HL-60 (cell line): Measurements from ENCODE around the gene GNLY.

Source experiments
- CTCF ChIP-seq: IDR thresholded peaks from one replicate; pipeline ENCODE4 v1.5.1; 2011; ENCODE audit warnings: low read length, control low read depth, inconsistent platforms; ENCODE audit not compliant: insufficient read depth
- GABPA ChIP-seq: IDR thresholded peaks from 2 replicates; pipeline ENCODE4 v1.6.1; 2012; ENCODE audit warnings: low read depth
- POLR2AphosphoS5 ChIP-seq: IDR thresholded peaks from 2 replicates; pipeline ENCODE4 v1.6.1; 2012; ENCODE audit warnings: low read depth
- REST ChIP-seq: IDR thresholded peaks from 2 replicates; pipeline ENCODE4 v1.6.1; 2012; ENCODE audit warnings: low read depth; ENCODE audit not compliant: insufficient replicate concordance
- SPI1 ChIP-seq: IDR thresholded peaks from 2 replicates; pipeline ENCODE4 v1.6.1; 2012; ENCODE audit warnings: low read depth, mild to moderate bottlenecking, borderline replicate concordance

- no peak for TF ChIP-seq CTCF
- TF ChIP-seq POLR2AphosphoS5 = no peak
- no peak for TF ChIP-seq SPI1
- no peak for TF ChIP-seq GABPA
- no peak for TF ChIP-seq REST
These were observed 49.9 kb downstream of the GNLY start for GRCh38 chr2:85744055-85744454.
